Body of pancreas (tissue), 4 donors: ENCODE measurements around the gene L1CAM. TPM values are rescaled to one million over a fixed set of nuclear protein-coding genes. Genes with fewer than 3 reads are reported as not detected.

Experiments
- ATAC-seq: fragments of 150-250 bp; one replicate; pipeline ENCODE4 v1.9.1; 2016
- DNase-seq, 4 donors: peaks; one replicate each; pipeline ENCODE4 v3.0.0-alpha.2; 2019
- H3K27ac ChIP-seq, 4 donors: fragments of 200-600 bp; sonication (generic); 1 replicate in 3 of 4; 2 replicates in 1 of 4; pipeline versions ENCODE4 v1.5.1 to v1.6.1; 2016 to 2019; ENCODE audit warnings: mild to moderate bottlenecking in 1 of 4, mixed read lengths in 1 of 4, moderate library complexity in 1 of 4
- H3K27me3 ChIP-seq, 2 donors: fragments of 200-600 bp; sonication (generic); one replicate each; pipeline ENCODE4 v1.6.0; 2016; ENCODE audit warnings: mild to moderate bottlenecking in 1 of 2
- H3K36me3 ChIP-seq, 2 donors: fragments of 200-600 bp; sonication (generic); replicated peaks in 1 of 2; 2 replicates each; pipeline ENCODE4 v1.5.1; 2016; ENCODE audit warnings: low read depth in 2 of 2; ENCODE audit not compliant: insufficient read depth in 1 of 2
- H3K4me1 ChIP-seq: fragments of 200-600 bp; sonication (generic); one replicate; pipeline ENCODE4 v1.6.0; 2016
- H3K4me3 ChIP-seq, 2 donors: fragments of 200-600 bp; sonication (generic); 1 replicate in 1 of 2; 2 replicates in 1 of 2; pipeline ENCODE4 v1.5.1; 2016 to 2019
- H3K9me3 ChIP-seq, 3 donors: fragments of 200-600 bp; sonication (generic); 1 replicate in 2 of 3; 2 replicates in 1 of 3; pipeline ENCODE4 v1.5.1; 2016
- CTCF ChIP-seq, 7 experiments: fragments of 450-650 bp in 4 of 7; fragments of 200-600 bp in 3 of 7; sonication (generic) in 3 of 7; IDR thresholded peaks; one replicate each; pipeline ENCODE4 v1.5.1; 2016 to 2019; ENCODE audit warnings: antibody characterized with exemption in 7 of 7
- POLR2A ChIP-seq, 3 donors: fragments of 450-650 bp; IDR thresholded peaks; one replicate each; pipeline ENCODE4 v1.6.1; 2016; ENCODE audit warnings: antibody characterized with exemption in 3 of 3, mild to moderate bottlenecking in 2 of 3
- whole genome bisulfite sequencing, 2 donors: methylation state at CpG; one replicate each; pipeline ENCODE4 v1.1.5; 2017; 5-methylcytosine and 5-hydroxymethylcytosine counted together
- intact Hi-C: fragments of 100-400 bp; cut with DNase I; formaldehyde crosslinking; loops from one replicate; pipeline ENCODE4 v1.15.1; 2023
- total RNA-seq, 2 donors: library from RNA; depleted of rRNA; stranded (reverse); fragments of >200 nt; gene quantifications; one replicate each; pipeline ENCODE4 v1.1.0, GENCODE V29; 2016

Gene L1CAM
- total RNA-seq, 2 donors from 2014 or later: 1.8 to 7.9 TPM

- ATAC-seq (no peak), DNase-seq (no peak)
- 61 to 67% methylated on average over 3 to 15 of the region's 16 CpGs for WGBS, 2 donors
- peaks cover 6% of the 10 kb centered on the region for H3K4me1 ChIP-seq
- no peak overlapping the region for H3K27ac ChIP-seq
- H3K27me3 ChIP-seq: no peaks in the 10 kb centered on the region
- no peaks in the 10 kb centered on the region for H3K36me3 ChIP-seq
- no peaks in the 10 kb centered on the region for H3K9me3 ChIP-seq
- intact Hi-C loops: no loop called here
- TF ChIP-seq POLR2A (IDR thresholded peaks at IDR 0.05): no peak
- TF ChIP-seq CTCF (IDR thresholded peaks at IDR 0.05): no peak
- H3K4me3 ChIP-seq: no peak overlapping the region
These were observed 35.1 kb upstream of the L1CAM start for GRCh38 chrX:153921070-153921469.

DNA sequence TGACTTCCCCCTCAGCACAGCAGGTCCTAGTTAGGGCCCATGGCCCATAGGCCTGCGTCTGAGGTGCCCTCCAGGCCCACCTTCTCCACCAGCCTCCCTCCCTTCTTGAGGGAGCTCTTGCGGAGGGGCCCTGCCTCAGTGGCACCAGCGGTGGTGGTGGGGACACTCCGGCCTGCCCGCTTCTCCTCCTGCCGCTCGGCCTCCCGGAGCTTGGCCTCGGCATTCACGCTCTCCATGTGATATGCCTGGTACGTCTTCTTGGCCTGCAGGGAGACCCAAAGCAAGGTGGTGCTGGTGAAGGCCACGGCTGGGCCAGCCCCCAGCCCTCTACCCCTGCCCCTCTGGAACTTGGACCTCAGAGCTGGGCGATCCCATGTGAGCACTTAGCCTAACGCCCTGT lies 34.6 kb upstream of the L1CAM start:
- intact Hi-C loops: no loop called here
- Histone ChIP-seq H3K4me3 (no peak overlapping the region), H3K27ac (no peak overlapping the region), H3K36me3 (no peaks in the 10 kb centered on the region), H3K4me1 (peaks cover 6% of the 10 kb centered on the region), H3K9me3 (no peaks in the 10 kb centered on the region), H3K27me3 (no peaks in the 10 kb centered on the region)
- no peak for TF ChIP-seq POLR2A (IDR thresholded peaks at IDR 0.05)
- TF ChIP-seq CTCF (IDR thresholded peaks at IDR 0.05): no peak
- DNase-seq: peak in 1 of 4 donors; percentile 7
- no peak for ATAC-seq
- 63 to 72% methylated on average over 1 to 8 of the region's 14 CpGs for WGBS, 2 donors

GRCh38 chrX:153919281-153919680 lies 33.3 kb upstream of the L1CAM start:
- no peaks in the 10 kb centered on the region for H3K9me3 ChIP-seq
- no peak overlapping the region for H3K4me3 ChIP-seq
- DNase-seq: no peak
- ATAC-seq: no peak
- no peak overlapping the region for H3K27ac ChIP-seq
- TF ChIP-seq CTCF (IDR thresholded peaks at IDR 0.05) (no peak), POLR2A (IDR thresholded peaks at IDR 0.05) (no peak)
- H3K4me1 ChIP-seq: peaks cover 6% of the 10 kb centered on the region
- no peaks in the 10 kb centered on the region for H3K27me3 ChIP-seq
- 77% methylated on average over 12 of the region's 13 CpGs; no CpG with 5 or more reads in 1 of the 2 donors for WGBS, 2 donors
- intact Hi-C loops: no loop called here
- no peaks in the 10 kb centered on the region for H3K36me3 ChIP-seq

- H3K27ac ChIP-seq: no peak overlapping the region
- no peaks in the 10 kb centered on the region for H3K27me3 ChIP-seq
- H3K36me3 ChIP-seq: no peaks in the 10 kb centered on the region
- intact Hi-C loops: no loop called here
- no peak overlapping the region for H3K4me3 ChIP-seq
- H3K4me1 ChIP-seq: peaks cover under 1% of the 10 kb centered on the region
- no peak for ATAC-seq
- H3K9me3 ChIP-seq: no peaks in the 10 kb centered on the region
- DNase-seq: no peak
- TF ChIP-seq POLR2A (IDR thresholded peaks at IDR 0.05) (no peak), CTCF (IDR thresholded peaks at IDR 0.05) (no peak)
- WGBS, 2 donors: 73 to 85% methylated on average over 5 to 6 of the region's 6 CpGs
These were observed 31.9 kb upstream of the L1CAM start for GRCh38 chrX:153917869-153918268.

DNA sequence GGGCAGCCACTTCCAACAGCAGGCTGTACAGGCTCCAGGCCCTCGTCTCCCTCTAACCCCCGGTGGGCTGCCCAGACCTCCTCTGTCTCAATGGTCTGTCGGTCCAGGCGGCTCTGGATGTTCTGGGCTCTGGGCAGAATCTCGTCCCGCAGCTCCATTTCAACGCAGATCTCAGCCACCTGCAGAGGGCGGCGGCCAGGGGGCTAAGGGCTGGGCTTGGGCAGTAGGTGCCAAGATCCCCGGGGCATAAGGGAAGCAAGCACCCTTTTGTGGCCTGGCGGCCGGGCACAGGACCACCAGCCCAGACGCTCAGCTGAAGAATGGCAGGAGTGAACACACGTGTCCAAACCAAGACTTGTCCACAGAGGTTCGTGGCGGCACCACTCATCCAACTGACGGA lies 27.7 kb upstream of the L1CAM start:
- Histone ChIP-seq H3K27me3 (no peaks in the 10 kb centered on the region), H3K4me1 (no peaks in the 10 kb centered on the region), H3K36me3 (no peaks in the 10 kb centered on the region), H3K9me3 (no peaks in the 10 kb centered on the region), H3K4me3 (no peak overlapping the region), H3K27ac (no peak overlapping the region)
- ATAC-seq: no peak
- intact Hi-C loops: no loop called here
- TF ChIP-seq CTCF (IDR thresholded peaks at IDR 0.05) (no peak), POLR2A (IDR thresholded peaks at IDR 0.05) (no peak)
- no peak for DNase-seq
- WGBS, 2 donors: 87% methylated on average over 11 of the region's 17 CpGs; no CpG with 5 or more reads in 1 of the 2 donors
